Tibial artery (tissue), 4 donors: Measurements from ENCODE around the gene RLN1.

ENCODE experiments used
- DNase-seq, 2 donors: peaks; one replicate each; pipeline ENCODE4 v3.0.0-alpha.2; 2019
- H3K27ac ChIP-seq, 2 donors: fragments of 200-600 bp; sonication (generic) in 1 of 2; 1 replicate in 1 of 2; 2 replicates in 1 of 2; pipeline ENCODE4 v1.5.1; 2018 to 2019; ENCODE audit warnings: mild to moderate bottlenecking in 1 of 2
- H3K27me3 ChIP-seq, 2 donors: fragments of 200-600 bp; sonication (generic) in 1 of 2; one replicate each; pipeline versions ENCODE4 v1.5.1 to v1.6.0; 2016 to 2019
- H3K36me3 ChIP-seq, 3 donors: fragments of 200-600 bp; sonication (generic) in 2 of 3; one replicate each; pipeline ENCODE4 v1.5.1; 2016 to 2019; ENCODE audit warnings: mild to moderate bottlenecking in 2 of 3
- H3K4me1 ChIP-seq, 4 donors: fragments of 200-600 bp; sonication (generic) in 2 of 4; 1 replicate in 3 of 4; 2 replicates in 1 of 4; pipeline ENCODE4 v1.5.1; 2016 to 2019
- H3K4me3 ChIP-seq, 2 donors: fragments of 200-600 bp; sonication (generic) in 1 of 2; 1 replicate in 1 of 2; 2 replicates in 1 of 2; pipeline ENCODE4 v1.5.1; 2018 to 2019; ENCODE audit warnings: mild to moderate bottlenecking in 2 of 2
- H3K9me3 ChIP-seq, 3 donors: fragments of 200-600 bp; sonication (generic) in 1 of 3; one replicate each; pipeline ENCODE4 v1.5.1; 2016 to 2019
- CTCF ChIP-seq, 2 experiments: fragments of 200-600 bp in 1 of 2; fragments of 450-650 bp in 1 of 2; IDR thresholded peaks; one replicate each; pipeline ENCODE4 v1.5.1; 2017 to 2019; ENCODE audit warnings: antibody characterized with exemption in 2 of 2, mild to moderate bottlenecking in 1 of 2, moderate library complexity in 1 of 2
- intact Hi-C: fragments of 100-400 bp; cut with DNase I; formaldehyde crosslinking; loops from one replicate; pipeline ENCODE4 v1.15.0; 2023; ENCODE audit warnings: low total_unique reads

Gene RLN1

GRCh38 chr9:5288591-5288990 lies 51.1 kb downstream of the RLN1 start:
- H3K9me3 ChIP-seq, result no peaks in the 10 kb centered on the region
- H3K4me3 ChIP-seq, result no peak overlapping the region
- TF ChIP-seq CTCF (IDR thresholded peaks at IDR 0.05), result no peak
- peaks cover 0 to 4% of the 10 kb centered on the region in 2 donors for H3K27me3 ChIP-seq
- no peak for DNase-seq
- intact Hi-C loops, result no loop called here
- no peaks in the 10 kb centered on the region for H3K36me3 ChIP-seq
- no peaks in the 10 kb centered on the region for H3K4me1 ChIP-seq
- H3K27ac ChIP-seq, result no peak overlapping the region

- Histone ChIP-seq H3K27ac (no peak overlapping the region), H3K27me3 (no peaks in the 10 kb centered on the region), H3K4me1 (no peaks in the 10 kb centered on the region), H3K4me3 (no peak overlapping the region), H3K36me3 (no peaks in the 10 kb centered on the region), H3K9me3 (no peaks in the 10 kb centered on the region)
- intact Hi-C loops, result no loop called here
- TF ChIP-seq CTCF (IDR thresholded peaks at IDR 0.05), result no peak
- DNase-seq, result no peak
These were observed 53.4 kb downstream of the RLN1 start for GRCh38 chr9:5286262-5286661.
